HepG2 (cell line): Measurements from ENCODE around the gene GSK3B. TPM values are rescaled to one million over a fixed set of nuclear protein-coding genes. Genes with fewer than 3 reads are reported as not detected.

Experiments
- SMC3 ChIP-seq: IDR thresholded peaks from 2 replicates; pipeline ENCODE4 v1.6.1; 2011; ENCODE audit warnings: low read length, improper control_type of control experiment
- ZNF841 ChIP-seq: sonication (generic); formaldehyde crosslinking; IDR thresholded peaks from 2 replicates; pipeline ENCODE4 v1.8.1; 2023; ENCODE audit warnings: missing genetic modification reagents, borderline replicate concordance
- polyA plus RNA-seq, 8 experiments: library from polyadenylated mRNA; depleted of rRNA in 3 of 8; stranded (reverse) in 7 of 8; unstranded in 1 of 8; fragments of >200 nt; fragmentation: Illumina TruSeq in 4 of 8; extraction: Trizol in 4 of 8; gene quantifications; 2 replicates each; pipeline versions ENCODE4 v1.2.1 to v1.2.3, GENCODE V29; 2011 to 2016; ENCODE audit warnings: low read depth in 4 of 8, missing spikeins in 1 of 8, mixed read lengths in 1 of 8; ENCODE audit not compliant: insufficient read depth in 1 of 8
- total RNA-seq, 5 experiments: library from RNA; depleted of rRNA; stranded (reverse); fragments of >200 nt; fragmentation: Illumina TruSeq; extraction: Trizol; gene quantifications; 2 replicates each; pipeline ENCODE4 v1.2.3, GENCODE V29; 2016; ENCODE audit warnings: low read depth in 1 of 5
- TF ChIP-seq, protein P1 (sequence below): IDR thresholded peaks from 2 replicates; pipeline ENCODE4 v1.6.1; 2016; ENCODE audit warnings: control low read depth
- TF ChIP-seq, protein P2 (sequence below): sonication (generic); formaldehyde crosslinking; IDR thresholded peaks from 2 replicates; pipeline ENCODE4 v1.5.0; 2020; ENCODE audit warnings: mild to moderate bottlenecking, missing genetic modification reagents, borderline replicate concordance
- TF ChIP-seq, protein P3 (sequence below): sonication (generic); formaldehyde crosslinking; conservative IDR thresholded peaks from 2 replicates; pipeline ENCODE4 v1.4.0; 2020; ENCODE audit warnings: missing genetic modification reagents
- TF ChIP-seq, protein P4 (sequence below): sonication (generic); formaldehyde crosslinking; IDR thresholded peaks from one replicate; pipeline ENCODE4 v1.5.1; 2020; ENCODE audit warnings: mild to moderate bottlenecking, missing genetic modification reagents; ENCODE audit errors: not compliant biosample characterization
- TF ChIP-seq, protein P5 (sequence below): sonication (generic); formaldehyde crosslinking; IDR thresholded peaks from 2 replicates; pipeline ENCODE4 v1.4.0; 2020; ENCODE audit warnings: missing genetic modification reagents

The GSK3B gene
- total and polyA plus RNA-seq, 2 of the 13 experiments (the other 11 are each of a cell fraction or from before 2014, with no cell fraction given) = 22.3 to 30.1 TPM

DNA sequence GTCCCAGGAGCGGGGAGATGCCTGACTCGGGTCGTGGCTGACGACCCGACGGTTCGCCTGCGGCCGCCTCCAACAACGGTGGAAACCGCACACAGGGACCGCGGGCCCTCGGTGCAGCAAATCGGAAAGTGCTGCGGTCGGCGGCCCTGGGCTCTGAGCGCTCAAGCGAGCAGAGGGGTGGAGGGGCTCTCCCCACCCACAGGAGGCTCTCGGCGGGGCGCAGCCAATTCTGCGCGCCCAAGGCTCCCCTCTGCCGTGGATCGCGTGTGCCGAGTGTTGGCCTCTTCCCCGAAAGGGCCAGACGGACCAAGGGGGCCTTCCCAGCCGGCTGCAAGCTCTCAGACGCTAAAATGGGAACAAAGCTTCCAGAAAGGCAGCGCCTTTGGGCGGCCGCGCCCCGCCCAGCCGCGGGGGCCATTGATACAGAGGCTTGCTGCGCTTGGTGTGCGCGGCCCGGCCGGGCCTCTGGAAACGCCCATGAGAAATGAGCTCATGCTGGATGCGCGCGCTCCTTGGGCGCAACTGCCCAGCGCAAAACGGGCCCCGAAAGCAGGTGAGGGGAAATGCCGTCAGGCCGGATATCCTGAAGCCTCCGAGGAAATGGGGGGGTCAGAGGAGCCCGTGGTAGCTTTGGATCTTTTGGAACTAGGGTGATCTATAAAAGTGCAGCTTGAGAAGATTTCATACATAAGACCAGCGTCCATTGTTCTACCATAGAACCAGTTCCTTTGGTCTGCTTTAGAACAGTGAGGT is 1.2 kb upstream of the GSK3B start (continued):
- TF ChIP-seq, protein P1, sequence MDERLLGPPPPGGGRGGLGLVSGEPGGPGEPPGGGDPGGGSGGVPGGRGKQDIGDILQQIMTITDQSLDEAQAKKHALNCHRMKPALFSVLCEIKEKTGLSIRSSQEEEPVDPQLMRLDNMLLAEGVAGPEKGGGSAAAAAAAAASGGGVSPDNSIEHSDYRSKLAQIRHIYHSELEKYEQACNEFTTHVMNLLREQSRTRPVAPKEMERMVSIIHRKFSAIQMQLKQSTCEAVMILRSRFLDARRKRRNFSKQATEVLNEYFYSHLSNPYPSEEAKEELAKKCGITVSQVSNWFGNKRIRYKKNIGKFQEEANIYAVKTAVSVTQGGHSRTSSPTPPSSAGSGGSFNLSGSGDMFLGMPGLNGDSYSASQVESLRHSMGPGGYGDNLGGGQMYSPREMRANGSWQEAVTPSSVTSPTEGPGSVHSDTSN (CRISPR knock-in tag) = no peak
- TF ChIP-seq, protein P2, sequence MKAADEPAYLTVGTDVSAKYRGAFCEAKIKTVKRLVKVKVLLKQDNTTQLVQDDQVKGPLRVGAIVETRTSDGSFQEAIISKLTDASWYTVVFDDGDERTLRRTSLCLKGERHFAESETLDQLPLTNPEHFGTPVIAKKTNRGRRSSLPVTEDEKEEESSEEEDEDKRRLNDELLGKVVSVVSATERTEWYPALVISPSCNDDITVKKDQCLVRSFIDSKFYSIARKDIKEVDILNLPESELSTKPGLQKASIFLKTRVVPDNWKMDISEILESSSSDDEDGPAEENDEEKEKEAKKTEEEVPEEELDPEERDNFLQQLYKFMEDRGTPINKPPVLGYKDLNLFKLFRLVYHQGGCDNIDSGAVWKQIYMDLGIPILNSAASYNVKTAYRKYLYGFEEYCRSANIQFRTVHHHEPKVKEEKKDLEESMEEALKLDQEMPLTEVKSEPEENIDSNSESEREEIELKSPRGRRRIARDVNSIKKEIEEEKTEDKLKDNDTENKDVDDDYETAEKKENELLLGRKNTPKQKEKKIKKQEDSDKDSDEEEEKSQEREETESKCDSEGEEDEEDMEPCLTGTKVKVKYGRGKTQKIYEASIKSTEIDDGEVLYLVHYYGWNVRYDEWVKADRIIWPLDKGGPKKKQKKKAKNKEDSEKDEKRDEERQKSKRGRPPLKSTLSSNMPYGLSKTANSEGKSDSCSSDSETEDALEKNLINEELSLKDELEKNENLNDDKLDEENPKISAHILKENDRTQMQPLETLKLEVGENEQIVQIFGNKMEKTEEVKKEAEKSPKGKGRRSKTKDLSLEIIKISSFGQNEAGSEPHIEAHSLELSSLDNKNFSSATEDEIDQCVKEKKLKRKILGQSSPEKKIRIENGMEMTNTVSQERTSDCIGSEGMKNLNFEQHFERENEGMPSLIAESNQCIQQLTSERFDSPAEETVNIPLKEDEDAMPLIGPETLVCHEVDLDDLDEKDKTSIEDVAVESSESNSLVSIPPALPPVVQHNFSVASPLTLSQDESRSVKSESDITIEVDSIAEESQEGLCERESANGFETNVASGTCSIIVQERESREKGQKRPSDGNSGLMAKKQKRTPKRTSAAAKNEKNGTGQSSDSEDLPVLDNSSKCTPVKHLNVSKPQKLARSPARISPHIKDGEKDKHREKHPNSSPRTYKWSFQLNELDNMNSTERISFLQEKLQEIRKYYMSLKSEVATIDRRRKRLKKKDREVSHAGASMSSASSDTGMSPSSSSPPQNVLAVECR = peak; percentile 83
- TF ChIP-seq, protein P3, sequence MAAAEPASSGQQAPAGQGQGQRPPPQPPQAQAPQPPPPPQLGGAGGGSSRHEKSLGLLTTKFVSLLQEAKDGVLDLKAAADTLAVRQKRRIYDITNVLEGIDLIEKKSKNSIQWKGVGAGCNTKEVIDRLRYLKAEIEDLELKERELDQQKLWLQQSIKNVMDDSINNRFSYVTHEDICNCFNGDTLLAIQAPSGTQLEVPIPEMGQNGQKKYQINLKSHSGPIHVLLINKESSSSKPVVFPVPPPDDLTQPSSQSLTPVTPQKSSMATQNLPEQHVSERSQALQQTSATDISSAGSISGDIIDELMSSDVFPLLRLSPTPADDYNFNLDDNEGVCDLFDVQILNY (CRISPR knock-in tag) = no peak; the same call in 1 of the 2 replicates
- TF ChIP-seq, protein P4, sequence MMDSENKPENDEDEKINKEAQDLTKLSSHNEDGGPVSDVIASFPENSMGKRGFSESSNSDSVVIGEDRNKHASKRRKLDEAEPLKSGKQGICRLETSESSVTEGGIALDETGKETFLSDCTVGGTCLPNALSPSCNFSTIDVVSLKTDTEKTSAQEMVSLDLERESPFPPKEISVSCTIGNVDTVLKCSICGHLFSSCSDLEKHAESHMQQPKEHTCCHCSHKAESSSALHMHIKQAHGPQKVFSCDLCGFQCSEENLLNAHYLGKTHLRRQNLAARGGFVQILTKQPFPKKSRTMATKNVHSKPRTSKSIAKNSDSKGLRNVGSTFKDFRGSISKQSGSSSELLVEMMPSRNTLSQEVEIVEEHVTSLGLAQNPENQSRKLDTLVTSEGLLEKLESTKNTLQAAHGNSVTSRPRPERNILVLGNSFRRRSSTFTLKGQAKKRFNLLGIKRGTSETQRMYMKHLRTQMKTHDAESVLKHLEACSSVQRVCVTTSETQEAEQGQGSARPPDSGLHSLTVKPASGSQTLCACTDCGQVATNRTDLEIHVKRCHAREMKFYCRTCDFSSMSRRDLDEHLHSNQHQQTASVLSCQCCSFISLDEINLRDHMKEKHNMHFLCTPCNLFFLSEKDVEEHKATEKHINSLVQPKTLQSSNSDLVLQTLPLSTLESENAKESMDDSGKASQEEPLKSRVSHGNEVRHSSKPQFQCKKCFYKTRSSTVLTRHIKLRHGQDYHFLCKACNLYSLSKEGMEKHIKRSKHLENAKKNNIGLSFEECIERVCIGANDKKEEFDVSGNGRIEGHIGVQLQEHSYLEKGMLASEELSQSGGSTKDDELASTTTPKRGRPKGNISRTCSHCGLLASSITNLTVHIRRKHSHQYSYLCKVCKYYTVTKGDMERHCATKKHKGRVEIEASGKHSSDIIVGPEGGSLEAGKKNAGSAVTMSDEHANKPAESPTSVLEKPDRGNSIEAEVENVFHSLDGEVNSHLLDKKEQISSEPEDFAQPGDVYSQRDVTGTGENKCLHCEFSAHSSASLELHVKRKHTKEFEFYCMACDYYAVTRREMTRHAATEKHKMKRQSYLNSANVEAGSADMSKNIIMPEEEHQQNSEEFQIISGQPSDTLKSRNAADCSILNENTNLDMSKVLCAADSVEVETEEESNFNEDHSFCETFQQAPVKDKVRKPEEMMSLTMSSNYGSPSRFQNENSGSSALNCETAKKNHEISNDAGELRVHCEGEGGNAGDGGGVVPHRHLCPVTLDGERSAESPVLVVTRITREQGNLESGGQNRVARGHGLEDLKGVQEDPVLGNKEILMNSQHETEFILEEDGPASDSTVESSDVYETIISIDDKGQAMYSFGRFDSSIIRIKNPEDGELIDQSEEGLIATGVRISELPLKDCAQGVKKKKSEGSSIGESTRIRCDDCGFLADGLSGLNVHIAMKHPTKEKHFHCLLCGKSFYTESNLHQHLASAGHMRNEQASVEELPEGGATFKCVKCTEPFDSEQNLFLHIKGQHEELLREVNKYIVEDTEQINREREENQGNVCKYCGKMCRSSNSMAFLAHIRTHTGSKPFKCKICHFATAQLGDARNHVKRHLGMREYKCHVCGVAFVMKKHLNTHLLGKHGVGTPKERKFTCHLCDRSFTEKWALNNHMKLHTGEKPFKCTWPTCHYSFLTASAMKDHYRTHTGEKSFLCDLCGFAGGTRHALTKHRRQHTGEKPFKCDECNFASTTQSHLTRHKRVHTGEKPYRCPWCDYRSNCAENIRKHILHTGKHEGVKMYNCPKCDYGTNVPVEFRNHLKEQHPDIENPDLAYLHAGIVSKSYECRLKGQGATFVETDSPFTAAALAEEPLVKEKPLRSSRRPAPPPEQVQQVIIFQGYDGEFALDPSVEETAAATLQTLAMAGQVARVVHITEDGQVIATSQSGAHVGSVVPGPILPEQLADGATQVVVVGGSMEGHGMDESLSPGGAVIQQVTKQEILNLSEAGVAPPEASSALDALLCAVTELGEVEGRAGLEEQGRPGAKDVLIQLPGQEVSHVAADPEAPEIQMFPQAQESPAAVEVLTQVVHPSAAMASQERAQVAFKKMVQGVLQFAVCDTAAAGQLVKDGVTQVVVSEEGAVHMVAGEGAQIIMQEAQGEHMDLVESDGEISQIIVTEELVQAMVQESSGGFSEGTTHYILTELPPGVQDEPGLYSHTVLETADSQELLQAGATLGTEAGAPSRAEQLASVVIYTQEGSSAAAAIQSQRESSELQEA (CRISPR knock-in tag) = no peak
- TF ChIP-seq, protein P5, sequence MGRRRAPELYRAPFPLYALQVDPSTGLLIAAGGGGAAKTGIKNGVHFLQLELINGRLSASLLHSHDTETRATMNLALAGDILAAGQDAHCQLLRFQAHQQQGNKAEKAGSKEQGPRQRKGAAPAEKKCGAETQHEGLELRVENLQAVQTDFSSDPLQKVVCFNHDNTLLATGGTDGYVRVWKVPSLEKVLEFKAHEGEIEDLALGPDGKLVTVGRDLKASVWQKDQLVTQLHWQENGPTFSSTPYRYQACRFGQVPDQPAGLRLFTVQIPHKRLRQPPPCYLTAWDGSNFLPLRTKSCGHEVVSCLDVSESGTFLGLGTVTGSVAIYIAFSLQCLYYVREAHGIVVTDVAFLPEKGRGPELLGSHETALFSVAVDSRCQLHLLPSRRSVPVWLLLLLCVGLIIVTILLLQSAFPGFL = 0 out of 2 replicates have a peak, but pooled peaks have one; percentile 58
- no peak for TF ChIP-seq SMC3
- TF ChIP-seq ZNF841 (CRISPR knock-in tag) = no peak
